SK-N-MC (cell line): ENCODE data around the gene SMPD3.

Experiments used
- DNase-seq: peaks from one replicate; pipeline ENCODE4 v3.0.0-alpha.2; 2011; ENCODE audit warnings: low read depth, low spot score
- H3K27ac ChIP-seq: fragments of 200-600 bp; sonication (generic); 2 replicates; pipeline ENCODE4 v1.5.1; 2016; ENCODE audit warnings: mixed run types
- H3K36me3 ChIP-seq: fragments of 200-600 bp; sonication (generic); 2 replicates; pipeline ENCODE4 v1.6.1; 2017; ENCODE audit warnings: antibody characterized with exemption, low read length, mixed read lengths; ENCODE audit not compliant: insufficient read depth
- H3K4me3 ChIP-seq: fragments of 200-600 bp; sonication (generic); 2 replicates; pipeline ENCODE4 v1.5.1; 2016
- H3K9ac ChIP-seq: fragments of 200-600 bp; sonication (generic); 2 replicates; pipeline ENCODE4 v1.8.0; 2017; ENCODE audit warnings: mixed run types, mixed read lengths; ENCODE audit not compliant: insufficient read length
- H3K9me3 ChIP-seq: fragments of 200-600 bp; sonication (generic); 2 replicates; pipeline ENCODE4 v1.6.1; 2017; ENCODE audit warnings: low read depth, mild to moderate bottlenecking, antibody characterized with exemption, low read length, moderate library complexity, mixed read lengths
- EZH2 ChIP-seq: fragments of 200-600 bp; sonication (generic); IDR thresholded peaks from one replicate; pipeline ENCODE4 v1.6.1; 2017; ENCODE audit warnings: antibody characterized with exemption
- FOXP2 ChIP-seq: optimal IDR thresholded peaks from 2 replicates; pipeline ENCODE3; 2011; ENCODE audit warnings: mild to moderate bottlenecking, moderate library complexity; ENCODE audit not compliant: insufficient read depth; ENCODE audit errors: extremely low read length, control extremely low read depth
- POLR2AphosphoS5 ChIP-seq: IDR thresholded peaks from 2 replicates; pipeline ENCODE4 v1.6.1; 2012; ENCODE audit warnings: mild to moderate bottlenecking, low read depth, low read length, borderline replicate concordance

The SMPD3 gene

GRCh38 chr16:68400083-68400923, 48.0 kb downstream of the SMPD3 start:
- H3K9me3 ChIP-seq = no peaks in the 10 kb centered on the region
- no peak overlapping the region for H3K9ac ChIP-seq
- no peak for DNase-seq
- no peak overlapping the region for H3K27ac ChIP-seq
- no peak for TF ChIP-seq FOXP2
- TF ChIP-seq POLR2AphosphoS5 = no peak
- TF ChIP-seq EZH2 = no peak
- H3K36me3 ChIP-seq = no peaks in the 10 kb centered on the region
- H3K4me3 ChIP-seq = no peak overlapping the region

- DNase-seq = no peak
- Histone ChIP-seq H3K9ac (no peak overlapping the region), H3K4me3 (no peak overlapping the region), H3K27ac (no peak overlapping the region), H3K36me3 (no peaks in the 10 kb centered on the region), H3K9me3 (no peaks in the 10 kb centered on the region)
- TF ChIP-seq EZH2 (no peak), FOXP2 (no peak), POLR2AphosphoS5 (no peak)
Measured at GRCh38 chr16:68399456-68399855, 48.9 kb downstream of the SMPD3 start.

- no peak for TF ChIP-seq EZH2
- TF ChIP-seq FOXP2 = no peak
- TF ChIP-seq POLR2AphosphoS5 = no peak
- H3K27ac ChIP-seq = no peak overlapping the region
- no peak overlapping the region for H3K9ac ChIP-seq
- H3K4me3 ChIP-seq = no peak overlapping the region
- no peaks in the 10 kb centered on the region for H3K36me3 ChIP-seq
- H3K9me3 ChIP-seq = no peaks in the 10 kb centered on the region
- DNase-seq = no peak
Measured at GRCh38 chr16:68397710-68398201, 50.6 kb downstream of the SMPD3 start.

- Histone ChIP-seq H3K9me3 (no peaks in the 10 kb centered on the region), H3K4me3 (no peak overlapping the region), H3K27ac (no peak overlapping the region), H3K36me3 (no peaks in the 10 kb centered on the region), H3K9ac (no peak overlapping the region)
- TF ChIP-seq FOXP2 (no peak), POLR2AphosphoS5 (no peak), EZH2 (no peak)
- no peak for DNase-seq
Measured at GRCh38 chr16:68396481-68396880, 51.8 kb downstream of the SMPD3 start.

GRCh38 chr16:68395815-68396214, 52.5 kb downstream of the SMPD3 start:
- TF ChIP-seq POLR2AphosphoS5 (no peak), FOXP2 (no peak), EZH2 (no peak)

GRCh38 chr16:68395167-68395786, 53.0 kb downstream of the SMPD3 start:
- Histone ChIP-seq H3K27ac (no peak overlapping the region), H3K9me3 (no peaks in the 10 kb centered on the region), H3K9ac (no peak overlapping the region), H3K36me3 (no peaks in the 10 kb centered on the region), H3K4me3 (no peak overlapping the region)
- no peak for DNase-seq
- TF ChIP-seq FOXP2 (no peak), POLR2AphosphoS5 (no peak), EZH2 (no peak)

More at GRCh38 chr16:68395815-68396214, 52.5 kb downstream of the SMPD3 start:
- Histone ChIP-seq H3K9ac (no peak overlapping the region), H3K27ac (no peak overlapping the region), H3K36me3 (no peaks in the 10 kb centered on the region), H3K4me3 (no peak overlapping the region), H3K9me3 (no peaks in the 10 kb centered on the region)
- no peak for DNase-seq

- Histone ChIP-seq H3K36me3 (no peaks in the 10 kb centered on the region), H3K9me3 (no peaks in the 10 kb centered on the region), H3K9ac (no peak overlapping the region), H3K4me3 (no peak overlapping the region), H3K27ac (no peak overlapping the region)
- no peak for DNase-seq
- TF ChIP-seq POLR2AphosphoS5 = no peak
- TF ChIP-seq EZH2 = no peak
- no peak for TF ChIP-seq FOXP2
Measured at GRCh38 chr16:68393333-68393732, 55.0 kb downstream of the SMPD3 start.

- Histone ChIP-seq H3K4me3 (no peak overlapping the region), H3K36me3 (no peaks in the 10 kb centered on the region), H3K9ac (no peak overlapping the region), H3K9me3 (no peaks in the 10 kb centered on the region), H3K27ac (no peak overlapping the region)
- no peak for DNase-seq
- TF ChIP-seq EZH2 (no peak), POLR2AphosphoS5 (no peak), FOXP2 (no peak)
Measured at GRCh38 chr16:68389750-68390371, 58.4 kb downstream of the SMPD3 start.
